Esophagus (tissue), 2 donors: ENCODE results near the gene PRSS2. TPM values are rescaled to one million over a fixed set of nuclear protein-coding genes. Genes with fewer than 3 reads are reported as not detected.
"Not testable (repeated sequence)": the region's sequence is repeated elsewhere in the genome, so short reads cannot be mapped to it uniquely, and the experiment has no call there.

Source experiments
- H3K27ac ChIP-seq, 2 donors: one replicate each; pipeline ENCODE4 v1.5.1; 2013; ENCODE audit warnings: low read depth in 2 of 2, mild to moderate bottlenecking in 2 of 2, inconsistent platforms in 1 of 2, low read length in 1 of 2, moderate library complexity in 1 of 2
- H3K27me3 ChIP-seq, 2 donors: one replicate each; pipeline ENCODE4 v1.6.1; 2013; ENCODE audit warnings: low read length in 2 of 2, control low read depth in 1 of 2, mild to moderate bottlenecking in 1 of 2; ENCODE audit not compliant: insufficient read depth in 2 of 2, control insufficient read depth in 1 of 2
- H3K36me3 ChIP-seq, 2 donors: one replicate each; pipeline ENCODE4 v1.6.1; 2013; ENCODE audit warnings: low read length in 1 of 2; ENCODE audit not compliant: control insufficient read depth in 2 of 2, insufficient read depth in 2 of 2
- H3K4me1 ChIP-seq, 2 donors: one replicate each; pipeline ENCODE4 v1.6.1; 2013; ENCODE audit warnings: low read length in 1 of 2; ENCODE audit not compliant: control insufficient read depth in 2 of 2, insufficient read depth in 2 of 2
- H3K4me3 ChIP-seq, 2 donors: one replicate each; pipeline ENCODE4 v1.5.1; 2013; ENCODE audit warnings: low read length in 2 of 2, mild to moderate bottlenecking in 2 of 2, low read depth in 1 of 2, moderate library complexity in 1 of 2
- H3K9me3 ChIP-seq, 2 donors: one replicate each; pipeline ENCODE4 v1.6.1; 2013; ENCODE audit warnings: mild to moderate bottlenecking in 2 of 2, low read depth in 1 of 2, low read length in 1 of 2, moderate library complexity in 1 of 2; ENCODE audit not compliant: control insufficient read depth in 2 of 2, insufficient read depth in 1 of 2
- WGBS, 2 donors: extraction: QIAGEN DNeasy Blood & Tissue Kit; methylation state at CpG; one replicate each; pipeline ENCODE4 v1.1.7; 2013; 5-methylcytosine and 5-hydroxymethylcytosine counted together
- polyA plus RNA-seq, 2 donors: library from polyadenylated mRNA; stranded (reverse); fragments of 200-250 nt; gene quantifications; one replicate each; pipeline ENCODE4 v1.2.3, GENCODE V29; 2013
- donor health status: healthy with polysubstance abuse.
- donor health status: Bipolar disorder and iron deficiency.

PRSS2 gene
- polyA plus RNA-seq, 2 donors = 0.61 to 3.3 TPM

DNA sequence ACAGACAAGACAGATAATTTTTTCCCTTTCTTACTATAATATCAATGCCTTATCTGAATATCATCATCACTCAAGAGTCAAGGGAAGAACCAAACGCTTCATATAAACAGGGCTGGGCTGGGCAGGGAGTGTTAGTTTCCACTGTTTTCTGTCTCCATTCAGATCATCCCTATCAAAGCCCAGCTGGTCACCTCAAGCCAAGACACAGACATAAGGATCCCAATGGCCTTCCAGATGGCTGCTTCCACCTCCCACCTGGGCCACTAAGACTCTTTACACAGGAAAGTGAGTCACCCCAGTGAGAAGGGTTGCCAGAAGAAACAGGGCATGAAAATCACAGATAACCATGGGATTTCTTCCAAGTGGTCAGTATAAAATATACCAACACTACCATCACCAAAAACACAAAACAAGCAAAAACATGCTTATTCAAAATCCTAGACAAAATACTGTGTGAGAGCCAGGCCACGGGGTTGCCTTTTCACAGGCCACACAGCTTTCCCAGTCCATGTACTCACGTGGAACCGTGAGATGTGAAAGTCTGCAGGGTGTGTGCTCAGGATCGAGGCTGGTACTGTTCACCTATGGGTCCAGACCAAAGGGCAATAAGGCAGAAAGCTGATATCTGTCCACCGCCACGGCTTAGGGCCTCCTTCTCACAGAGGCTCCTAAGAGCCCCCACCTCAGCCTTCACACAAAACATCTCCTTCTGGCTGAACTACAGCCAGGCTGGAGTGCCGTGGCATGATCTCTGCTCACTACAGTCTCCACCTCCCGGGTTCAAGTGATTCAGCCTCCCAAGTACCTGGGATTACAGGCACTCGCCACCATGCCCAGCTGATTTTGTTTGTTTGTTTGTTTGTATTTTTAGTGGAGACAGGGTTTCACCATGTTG is 15.8 kb upstream of the PRSS2 start:
- Histone ChIP-seq H3K27ac (peak overlapping the region in 1 of 2 donors; percentile 8), H3K27me3 (no peaks in the 10 kb centered on the region), H3K36me3 (no peaks in the 10 kb centered on the region), H3K9me3 (no peaks in the 10 kb centered on the region), H3K4me1 (peaks cover 0 to 2% of the 10 kb centered on the region in 2 donors), H3K4me3 (no peak overlapping the region)
- 57 to 85% methylated on average over 10 of the region's 10 CpGs for WGBS, 2 donors

DNA sequence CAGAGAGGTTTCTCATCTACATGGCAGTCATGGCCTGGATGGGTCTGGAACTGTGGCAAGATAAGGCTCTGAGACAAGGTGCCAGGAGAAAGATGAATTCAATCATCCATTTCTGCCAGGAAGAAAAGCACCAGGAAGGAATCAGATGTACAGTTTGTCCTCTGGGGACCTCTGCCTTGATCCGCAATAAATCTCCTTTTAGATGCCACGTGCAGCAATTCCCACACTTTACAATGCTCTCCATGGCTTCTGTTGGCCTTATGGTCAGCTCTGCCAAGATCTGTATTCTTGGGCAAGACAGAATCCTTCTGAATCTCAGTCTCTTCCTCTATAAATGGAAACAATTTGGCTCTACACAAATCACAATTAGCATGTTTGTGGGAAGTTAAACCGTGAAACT is 12.5 kb upstream of the PRSS2 start:
- not testable (repeated sequence) for H3K36me3 ChIP-seq, H3K27me3 ChIP-seq, H3K4me3 ChIP-seq, H3K4me1 ChIP-seq, H3K9me3 ChIP-seq, H3K27ac ChIP-seq
- WGBS, 2 donors = 49 to 76% methylated on average over 2 to 3 of the region's 3 CpGs

- Histone ChIP-seq H3K4me3 (no peak overlapping the region), H3K27me3 (no peaks in the 10 kb centered on the region), H3K4me1 (no peaks in the 10 kb centered on the region), H3K9me3 (no peaks in the 10 kb centered on the region), H3K36me3 (no peaks in the 10 kb centered on the region), H3K27ac (no peak overlapping the region)
- 88 to 92% methylated on average over 1 of the region's 1 CpG for WGBS, 2 donors
Observed at GRCh38 chr7:142759433-142759832, 11.3 kb upstream of the PRSS2 start.

DNA sequence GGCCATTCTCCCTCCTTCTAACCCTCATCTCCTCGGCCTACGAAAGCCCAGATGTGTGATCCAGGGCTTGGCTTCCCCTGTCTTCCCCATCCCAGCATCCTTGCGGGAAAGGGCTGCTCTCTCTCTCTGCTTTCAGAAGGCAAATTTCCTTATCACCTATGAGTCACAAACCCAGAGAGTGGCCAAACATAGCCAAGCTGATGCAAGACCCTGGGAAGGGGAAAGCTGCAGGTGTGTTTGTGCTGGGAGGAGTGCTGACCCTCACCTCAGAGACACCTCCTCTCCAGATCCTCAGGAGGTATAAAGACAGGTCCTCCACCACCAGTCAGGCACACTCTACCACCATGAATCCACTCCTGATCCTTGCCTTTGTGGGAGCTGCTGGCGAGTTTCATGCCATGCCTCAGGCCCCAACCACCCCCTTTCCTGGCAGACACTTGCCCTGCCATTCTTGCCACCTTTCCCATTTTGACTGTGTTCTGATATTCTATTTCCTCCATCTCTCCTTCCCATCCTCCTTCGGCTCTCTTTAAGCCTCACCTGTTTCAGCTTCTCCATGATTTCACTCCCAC is 10.6 kb upstream of the PRSS2 start:
- no peak overlapping the region for H3K27ac ChIP-seq
- WGBS, 2 donors = 55 to 79% methylated on average over 5 of the region's 5 CpGs

DNA sequence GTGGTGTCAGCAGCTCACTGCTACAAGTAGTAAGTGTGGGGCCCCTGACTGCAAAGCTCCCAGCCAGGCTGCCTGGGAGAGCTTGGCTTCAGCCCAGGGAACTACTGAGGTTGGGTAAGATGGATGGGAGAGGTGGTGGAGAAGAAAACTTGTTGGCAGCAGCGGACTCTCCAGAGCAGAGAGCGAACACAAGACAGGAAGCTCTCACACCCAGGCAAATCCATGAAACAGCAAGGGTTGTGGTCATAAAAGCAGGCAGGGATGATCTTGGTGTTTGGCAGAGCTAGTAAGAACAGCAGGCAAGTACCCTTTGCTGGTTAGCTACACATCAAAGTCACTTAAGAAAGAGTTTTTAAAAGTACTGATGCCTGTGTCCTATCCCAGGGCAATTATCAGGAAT is 9.2 kb upstream of the PRSS2 start:
- not testable (repeated sequence) for H3K4me3 ChIP-seq, H3K36me3 ChIP-seq, H3K9me3 ChIP-seq, H3K27me3 ChIP-seq, H3K4me1 ChIP-seq, H3K27ac ChIP-seq
- 55 to 86% methylated on average over 2 of the region's 2 CpGs for WGBS, 2 donors

More for the DNA sequence above, 10.6 kb upstream of the PRSS2 start:
- Histone ChIP-seq H3K27me3 (no peaks in the 10 kb centered on the region), H3K4me1 (no peaks in the 10 kb centered on the region), H3K9me3 (no peaks in the 10 kb centered on the region), H3K4me3 (no peak overlapping the region), H3K36me3 (no peaks in the 10 kb centered on the region)

DNA sequence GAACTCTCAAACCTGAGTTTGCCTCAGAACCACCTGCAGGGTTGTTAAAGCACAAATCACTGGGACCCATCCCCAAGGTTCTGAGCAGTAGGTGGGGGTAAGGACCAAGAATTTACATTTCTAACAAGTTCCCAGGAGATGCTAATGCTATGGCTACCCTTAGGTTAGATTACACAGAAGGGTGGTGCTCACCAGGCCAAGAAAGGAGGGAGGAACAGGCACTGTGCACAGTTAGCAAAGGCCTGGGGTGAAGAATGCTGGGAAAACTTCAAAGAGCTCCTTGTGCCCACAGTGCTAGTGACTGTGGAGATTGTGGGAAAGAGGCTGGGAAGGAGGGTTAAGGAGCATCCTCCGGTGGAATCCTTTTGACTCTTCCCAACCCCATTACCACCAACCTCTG is 8.7 kb upstream of the PRSS2 start:
- H3K9me3 ChIP-seq = no peaks in the 10 kb centered on the region
- no peaks in the 10 kb centered on the region for H3K27me3 ChIP-seq
- H3K4me1 ChIP-seq = no peaks in the 10 kb centered on the region
- H3K36me3 ChIP-seq = no peaks in the 10 kb centered on the region
- no peak overlapping the region for H3K4me3 ChIP-seq
- no peak overlapping the region for H3K27ac ChIP-seq
- WGBS, 2 donors = 92 to 100% methylated on average over 1 of the region's 1 CpG

GRCh38 chr7:142767451-142767850 is 3.3 kb upstream of the PRSS2 start:
- Histone ChIP-seq H3K27me3 (no peaks in the 10 kb centered on the region), H3K4me1 (no peaks in the 10 kb centered on the region), H3K27ac (no peak overlapping the region), H3K4me3 (no peak overlapping the region), H3K36me3 (no peaks in the 10 kb centered on the region), H3K9me3 (no peaks in the 10 kb centered on the region)
- WGBS, 2 donors = 71 to 86% methylated on average over 3 of the region's 3 CpGs

DNA sequence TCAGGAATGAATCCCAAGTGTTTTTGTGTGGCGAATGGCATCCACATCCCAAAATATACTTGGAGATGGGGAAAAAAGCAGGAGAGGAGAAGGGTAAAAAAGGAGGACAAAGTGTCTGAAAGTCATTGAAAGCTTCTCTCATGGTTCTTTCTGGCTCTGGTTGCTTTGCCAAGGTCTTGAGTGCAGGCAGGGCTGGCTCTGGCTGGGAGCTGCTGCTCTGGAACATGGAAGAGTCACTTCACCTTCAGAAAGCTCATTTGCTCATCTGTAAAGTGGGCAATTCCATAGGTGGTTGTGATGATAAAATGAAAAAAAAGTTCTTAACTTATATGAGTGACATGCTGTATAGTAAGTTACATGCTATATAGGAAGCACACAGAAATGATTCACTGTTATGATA is 2.9 kb upstream of the PRSS2 start:
- Histone ChIP-seq H3K9me3 (no peaks in the 10 kb centered on the region), H3K27ac (no peak overlapping the region), H3K27me3 (no peaks in the 10 kb centered on the region), H3K36me3 (no peaks in the 10 kb centered on the region), H3K4me1 (no peaks in the 10 kb centered on the region), H3K4me3 (no peak overlapping the region)
- WGBS, 2 donors = 90 to 91% methylated on average over 1 of the region's 1 CpG

- H3K27me3 ChIP-seq, H3K36me3 ChIP-seq, H3K4me3 ChIP-seq, H3K27ac ChIP-seq, H3K4me1 ChIP-seq, H3K9me3 ChIP-seq: not testable (repeated sequence)
- 70 to 76% methylated on average over 3 of the region's 3 CpGs for WGBS, 2 donors
Observed at GRCh38 chr7:142768885-142769284, 1.9 kb upstream of the PRSS2 start.

- H3K36me3 ChIP-seq = no peaks in the 10 kb centered on the region
- no peaks in the 10 kb centered on the region for H3K27me3 ChIP-seq
- 40 to 44% methylated on average over 5 of the region's 5 CpGs for WGBS, 2 donors
- no peaks in the 10 kb centered on the region for H3K9me3 ChIP-seq
- no peaks in the 10 kb centered on the region for H3K4me1 ChIP-seq
- no peak overlapping the region for H3K27ac ChIP-seq
- no peak overlapping the region for H3K4me3 ChIP-seq
Observed at GRCh38 chr7:142771353-142771723, 568 bp downstream of the PRSS2 start.
